WERI-Rb-1 (cell line): ENCODE data around the gene SNRNP200.
"Not testable (repeated sequence)": the region's sequence is repeated elsewhere in the genome, so short reads cannot be mapped to it uniquely, and the experiment has no call there.

Source experiments
- DNase-seq: peaks from one replicate; pipeline ENCODE4 v3.0.0-alpha.2; 2020
- H3K27ac ChIP-seq: fragments of 250-450 bp; sonication (Bioruptor Pico); 2 replicates; pipeline ENCODE4 v1.5.1; 2020; ENCODE audit warnings: mild to moderate bottlenecking, moderate library complexity
- H3K27me3 ChIP-seq: fragments of 250-450 bp; sonication (Bioruptor Pico); 2 replicates; pipeline ENCODE4 v1.5.1; 2021; ENCODE audit warnings: mild to moderate bottlenecking, low read depth, moderate library complexity; ENCODE audit not compliant: insufficient read depth, severe bottlenecking
- H3K36me3 ChIP-seq: fragments of 250-450 bp; sonication (Bioruptor Pico); 2 replicates; pipeline ENCODE4 v1.5.1; 2020; ENCODE audit warnings: mild to moderate bottlenecking, moderate library complexity
- H3K4me3 ChIP-seq: 2 replicates; pipeline ENCODE4 v1.5.1; 2011; ENCODE audit warnings: low read depth, mild to moderate bottlenecking, control low read depth, low read length
- H3K9me3 ChIP-seq: fragments of 250-450 bp; sonication (Bioruptor Pico); 2 replicates; pipeline ENCODE4 v1.5.1; 2021; ENCODE audit warnings: mild to moderate bottlenecking, moderate library complexity; ENCODE audit not compliant: severe bottlenecking
- TF ChIP-seq, protein P1 (sequence below): IDR thresholded peaks from 2 replicates; pipeline ENCODE4 v1.5.1; 2011; ENCODE audit warnings: low read depth, mild to moderate bottlenecking, control low read depth, inconsistent platforms, low read length

The SNRNP200 gene

DNA sequence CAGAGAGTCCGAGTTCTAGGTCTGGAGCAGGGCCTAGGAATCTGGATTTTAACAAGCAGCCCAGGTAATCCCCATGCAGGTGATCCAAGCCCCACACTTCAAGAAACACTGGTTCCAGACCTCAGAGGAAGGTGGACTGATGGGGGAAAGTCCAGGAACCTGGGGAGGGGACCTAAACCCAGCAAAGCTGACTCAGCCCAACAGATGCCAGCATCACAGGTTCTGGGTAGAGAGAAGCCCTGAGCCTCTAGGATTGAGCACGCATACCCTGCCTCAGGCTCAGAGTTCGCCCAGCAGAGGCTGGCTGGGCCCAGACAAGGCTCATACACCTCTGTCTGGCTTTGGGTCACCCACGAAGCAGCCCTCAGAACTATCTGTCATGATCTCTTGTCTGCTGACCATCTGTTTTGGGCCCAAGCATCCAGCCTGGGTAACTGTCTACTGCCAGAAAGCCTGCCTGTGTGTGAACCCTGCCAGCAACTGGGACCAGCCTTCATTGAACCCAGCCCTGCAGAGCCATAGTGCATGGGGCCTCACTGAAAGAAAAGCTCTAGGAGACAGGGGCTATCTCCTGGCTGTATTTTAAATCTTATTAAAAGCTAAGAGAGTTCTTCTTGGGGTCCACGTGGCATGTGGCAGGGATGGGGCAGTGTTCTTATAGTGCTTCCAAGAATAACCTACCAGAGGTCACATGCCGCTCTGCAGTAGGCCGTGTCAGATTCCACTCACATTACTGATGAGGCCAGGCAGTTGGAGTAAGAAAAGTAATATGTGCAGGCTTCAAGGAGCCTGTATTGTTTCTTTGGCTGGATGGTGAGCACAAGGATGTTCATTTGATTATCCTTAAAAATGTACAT is 47.0 kb downstream of the SNRNP200 start:
- Histone ChIP-seq H3K9me3 (no peaks in the 10 kb centered on the region), H3K4me3 (no peak overlapping the region), H3K36me3 (peaks cover 44% of the 10 kb centered on the region), H3K27ac (peak overlapping the region; percentile 75), H3K27me3 (no peaks in the 10 kb centered on the region)
- DNase-seq, result no peak
- TF ChIP-seq, protein P1, sequence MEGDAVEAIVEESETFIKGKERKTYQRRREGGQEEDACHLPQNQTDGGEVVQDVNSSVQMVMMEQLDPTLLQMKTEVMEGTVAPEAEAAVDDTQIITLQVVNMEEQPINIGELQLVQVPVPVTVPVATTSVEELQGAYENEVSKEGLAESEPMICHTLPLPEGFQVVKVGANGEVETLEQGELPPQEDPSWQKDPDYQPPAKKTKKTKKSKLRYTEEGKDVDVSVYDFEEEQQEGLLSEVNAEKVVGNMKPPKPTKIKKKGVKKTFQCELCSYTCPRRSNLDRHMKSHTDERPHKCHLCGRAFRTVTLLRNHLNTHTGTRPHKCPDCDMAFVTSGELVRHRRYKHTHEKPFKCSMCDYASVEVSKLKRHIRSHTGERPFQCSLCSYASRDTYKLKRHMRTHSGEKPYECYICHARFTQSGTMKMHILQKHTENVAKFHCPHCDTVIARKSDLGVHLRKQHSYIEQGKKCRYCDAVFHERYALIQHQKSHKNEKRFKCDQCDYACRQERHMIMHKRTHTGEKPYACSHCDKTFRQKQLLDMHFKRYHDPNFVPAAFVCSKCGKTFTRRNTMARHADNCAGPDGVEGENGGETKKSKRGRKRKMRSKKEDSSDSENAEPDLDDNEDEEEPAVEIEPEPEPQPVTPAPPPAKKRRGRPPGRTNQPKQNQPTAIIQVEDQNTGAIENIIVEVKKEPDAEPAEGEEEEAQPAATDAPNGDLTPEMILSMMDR, result no peak

DNA sequence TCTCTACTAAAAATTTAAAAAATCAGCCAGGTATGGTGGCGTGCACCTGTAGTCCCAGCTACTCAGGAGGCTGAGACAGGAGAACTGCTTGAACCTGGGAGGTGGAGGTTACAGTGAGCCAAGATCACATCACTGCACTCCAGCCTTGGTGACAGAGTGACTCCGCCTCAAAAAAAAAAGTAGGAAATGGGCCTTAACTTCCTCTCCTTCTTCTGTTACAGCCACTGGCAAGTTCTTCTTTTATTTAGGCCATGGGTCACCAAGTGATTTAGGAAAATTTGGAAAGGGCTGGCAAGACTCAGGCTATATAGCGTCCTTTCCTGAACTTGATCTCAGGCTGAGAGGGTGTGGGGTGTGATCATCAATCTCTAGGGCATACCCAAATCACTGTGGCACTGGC is 47.6 kb downstream of the SNRNP200 start:
- not testable (repeated sequence) for DNase-seq, H3K27me3 ChIP-seq, H3K27ac ChIP-seq, H3K9me3 ChIP-seq, H3K4me3 ChIP-seq
- peaks cover 51% of the 10 kb centered on the region for H3K36me3 ChIP-seq

- DNase-seq, result no peak
- H3K4me3 ChIP-seq, result no peak overlapping the region
- TF ChIP-seq, protein P1, result no peak
Measured at GRCh38 chr2:96256611-96257113, 48.7 kb downstream of the SNRNP200 start.

DNA sequence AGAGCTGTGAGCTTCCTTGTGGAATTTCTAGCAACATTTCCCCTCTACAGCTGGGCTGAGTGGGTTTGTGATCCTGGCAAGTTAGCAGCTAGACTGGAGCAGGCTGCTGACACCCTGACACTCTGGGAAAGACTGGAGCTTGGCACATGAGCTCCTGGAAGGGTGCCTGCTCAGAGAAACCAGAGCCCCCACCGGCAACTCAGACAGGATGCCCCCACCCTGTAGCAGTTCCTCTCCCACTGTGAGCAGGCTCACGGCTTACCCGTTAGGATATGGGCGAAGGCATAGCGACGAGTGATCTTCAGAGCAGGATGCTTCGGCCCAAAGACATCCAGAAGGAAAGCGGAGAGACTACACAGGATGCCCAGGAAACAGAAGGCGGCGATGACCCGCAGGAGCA is 50.8 kb downstream of the SNRNP200 start:
- H3K27ac ChIP-seq, result no peak overlapping the region
- H3K9me3 ChIP-seq, result no peaks in the 10 kb centered on the region
- DNase-seq, result no peak
- TF ChIP-seq, protein P1, result no peak
- no peaks in the 10 kb centered on the region for H3K27me3 ChIP-seq
- H3K36me3 ChIP-seq, result peaks cover 47% of the 10 kb centered on the region
- no peak overlapping the region for H3K4me3 ChIP-seq

More at GRCh38 chr2:96256611-96257113, 48.7 kb downstream of the SNRNP200 start:
- Histone ChIP-seq H3K27ac (no peak overlapping the region), H3K36me3 (peaks cover 49% of the 10 kb centered on the region), H3K9me3 (no peaks in the 10 kb centered on the region), H3K27me3 (no peaks in the 10 kb centered on the region)

DNA sequence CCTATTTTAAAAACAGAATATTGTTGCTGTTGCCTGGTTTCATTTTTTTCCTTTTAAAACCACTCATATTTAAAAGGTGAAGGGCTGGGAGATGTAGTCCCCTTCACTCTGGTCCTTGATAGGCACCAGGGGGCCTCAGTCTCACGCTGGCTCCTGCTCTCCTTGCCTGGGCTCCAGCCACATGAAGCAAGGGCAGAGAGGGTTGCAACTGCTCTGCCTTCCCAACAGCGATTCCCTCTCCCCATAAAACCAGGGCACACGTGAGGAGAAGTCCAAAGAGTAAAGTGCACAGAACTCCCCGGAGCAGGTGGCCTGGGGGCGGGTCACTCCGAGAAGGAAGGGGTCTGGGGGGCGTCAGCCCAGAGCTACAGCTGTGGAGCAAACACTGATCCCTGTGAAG is 52.3 kb downstream of the SNRNP200 start:
- TF ChIP-seq, protein P1, result no peak
- DNase-seq, result no peak
- Histone ChIP-seq H3K36me3 (peaks cover 42% of the 10 kb centered on the region), H3K27me3 (no peaks in the 10 kb centered on the region), H3K4me3 (no peak overlapping the region), H3K9me3 (no peaks in the 10 kb centered on the region), H3K27ac (no peak overlapping the region)

DNA sequence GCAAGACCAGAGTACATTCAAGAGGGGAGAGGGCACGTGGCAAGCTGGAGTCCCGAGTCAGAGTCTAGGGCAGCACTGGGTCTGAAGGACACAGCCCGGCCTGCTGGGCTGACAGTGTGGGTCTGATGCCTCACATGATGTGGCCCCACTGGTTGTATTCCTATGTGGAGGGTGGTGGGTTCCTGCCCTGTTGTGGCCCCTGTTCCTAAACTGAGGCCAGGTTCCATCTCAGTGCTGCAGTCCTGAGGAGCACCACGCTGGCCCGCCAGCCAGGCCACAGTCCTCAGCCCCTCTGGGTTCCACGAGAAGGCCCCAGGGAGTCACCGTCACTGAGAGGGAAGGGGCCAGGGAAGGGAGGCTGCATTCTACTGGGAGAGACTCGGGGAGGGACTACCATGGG is 52.8 kb downstream of the SNRNP200 start:
- TF ChIP-seq, protein P1, result no peak
- H3K27me3 ChIP-seq, result no peaks in the 10 kb centered on the region
- no peak overlapping the region for H3K4me3 ChIP-seq
- H3K27ac ChIP-seq, result 0 out of 2 replicates have a peak overlapping the region, but pooled peaks have one; percentile 21
- peaks cover 42% of the 10 kb centered on the region for H3K36me3 ChIP-seq
- DNase-seq, result no peak
- no peaks in the 10 kb centered on the region for H3K9me3 ChIP-seq
